Stimulated activated CD4-positive, alpha-beta T cell treated with anti-CD3 and anti-CD28 coated beads, Interleukin-2, amount 100 ng/mL, for 48 hours (primary cell): ENCODE data around the gene TMEM222.

Experiments used
- DNase-seq, 2 donors: peaks; one replicate each; pipeline ENCODE4 v3.0.0-alpha.2; 2020

Gene TMEM222

DNA sequence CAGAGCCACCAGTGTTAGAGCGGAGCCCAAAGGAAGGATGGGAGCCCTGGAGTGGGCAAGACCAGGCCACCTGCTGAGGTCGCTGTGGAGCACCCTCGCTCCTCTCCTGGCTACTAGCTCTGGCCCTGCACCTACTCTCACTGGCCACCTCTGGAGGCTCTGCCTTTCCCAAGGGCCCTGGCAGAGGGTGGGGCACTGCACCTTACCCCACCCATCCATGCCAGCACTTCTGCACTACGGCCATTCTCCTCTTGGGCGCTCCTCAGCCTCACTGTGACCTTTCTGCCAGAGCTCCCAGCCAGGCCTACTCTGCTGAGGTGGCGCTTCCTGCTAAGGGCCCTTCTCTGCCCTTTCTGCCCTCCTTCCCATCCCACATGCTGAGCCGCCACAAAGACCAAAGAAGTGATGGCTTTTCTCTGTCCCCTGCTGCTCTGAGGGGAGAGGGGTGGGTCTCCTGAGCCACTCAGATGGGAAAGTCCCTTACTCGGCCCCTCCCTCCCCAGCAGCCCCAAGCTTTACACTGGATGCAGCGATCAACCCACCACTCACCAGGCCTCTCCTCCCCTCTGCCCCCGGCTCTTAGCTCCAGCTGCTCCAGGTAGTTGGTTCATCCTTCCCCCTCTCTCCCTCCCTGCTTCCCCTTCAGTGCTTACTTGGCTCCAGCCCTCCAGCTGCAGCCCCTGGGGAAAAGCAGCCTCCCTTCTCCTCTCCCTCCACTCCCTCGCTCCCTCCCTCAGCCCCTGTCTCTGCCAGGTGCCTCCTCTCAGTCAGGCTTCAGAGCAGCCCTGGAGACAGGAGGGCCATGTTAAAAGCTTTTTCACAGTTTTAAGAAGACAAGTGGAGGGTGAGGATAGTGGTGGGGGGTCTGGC, 14.8 kb upstream of the TMEM222 start:
- DNase-seq: no peak

DNA sequence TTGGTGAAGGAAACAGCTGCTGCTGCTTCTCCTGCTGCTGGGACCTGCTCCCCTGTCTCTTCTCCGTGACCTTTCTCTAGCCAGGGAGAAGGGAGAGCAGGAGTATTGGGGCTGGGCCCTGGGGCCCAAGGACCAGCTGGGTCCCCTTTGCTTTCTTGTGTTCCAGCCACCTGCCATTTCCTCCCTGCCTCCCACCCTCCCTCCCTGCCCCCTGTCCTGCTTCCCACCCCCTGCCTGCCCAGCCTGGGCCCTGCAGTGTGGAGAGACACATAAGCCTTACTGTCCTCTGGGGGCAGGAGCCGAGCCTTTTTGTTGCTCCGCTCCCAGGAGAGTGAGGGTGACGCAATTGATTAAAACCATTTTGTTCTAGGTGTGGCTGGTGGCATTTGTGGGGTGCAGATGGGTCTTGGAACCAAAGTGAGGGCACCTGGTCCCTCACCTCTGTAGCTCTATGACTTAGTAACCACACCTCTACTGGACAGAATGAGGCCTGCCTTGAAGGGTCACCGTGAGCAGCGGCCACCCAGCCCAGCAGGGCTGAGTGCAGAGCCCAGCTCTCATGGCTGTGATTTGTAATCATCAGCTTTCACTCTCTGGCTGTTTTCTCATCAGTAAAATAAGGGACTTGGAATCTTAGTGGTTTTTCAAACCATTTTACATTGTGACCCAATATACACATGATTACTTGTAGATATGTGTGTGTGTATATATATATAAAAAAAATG, 13.9 kb upstream of the TMEM222 start:
- DNase-seq: no peak

DNA sequence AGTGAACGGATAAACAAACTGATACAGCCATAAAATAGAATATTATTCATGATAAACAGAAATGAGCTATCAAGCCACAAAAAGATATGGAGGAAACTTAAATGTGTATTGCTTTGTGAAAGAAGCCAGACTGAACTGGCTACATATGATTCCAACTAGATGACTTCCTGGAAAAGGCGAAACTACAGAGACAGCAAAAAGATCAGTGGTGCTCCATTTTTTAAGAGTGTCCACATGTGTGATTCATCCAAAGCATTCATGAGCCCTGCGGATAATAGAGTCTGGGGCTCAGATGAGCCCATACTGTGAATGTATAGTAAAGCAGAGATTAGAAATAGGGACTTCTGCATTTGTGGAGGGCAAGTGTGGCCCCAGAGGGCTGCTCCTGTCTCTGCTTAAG, 7.8 kb upstream of the TMEM222 start:
- DNase-seq: no peak

DNA sequence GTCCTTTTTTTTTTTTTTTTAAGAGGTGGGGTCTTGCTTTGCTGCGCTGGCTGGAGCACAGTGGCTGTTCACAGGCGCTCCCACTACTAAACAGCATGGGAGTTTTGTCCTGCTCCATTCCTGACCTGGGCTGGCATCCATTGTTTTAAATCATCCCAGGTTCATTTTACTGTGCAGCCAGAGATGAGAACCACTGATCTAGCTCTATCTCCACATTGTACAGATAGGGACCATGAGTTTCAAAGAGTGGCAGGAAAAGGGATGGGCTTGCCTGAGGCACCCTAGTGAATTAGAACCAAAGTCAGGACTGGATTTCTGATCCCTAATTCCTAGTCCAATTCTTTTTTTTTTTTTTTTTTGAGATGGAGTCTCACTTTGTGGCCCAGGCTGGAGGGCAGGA, 7.2 kb upstream of the TMEM222 start:
- no peak for DNase-seq

DNA sequence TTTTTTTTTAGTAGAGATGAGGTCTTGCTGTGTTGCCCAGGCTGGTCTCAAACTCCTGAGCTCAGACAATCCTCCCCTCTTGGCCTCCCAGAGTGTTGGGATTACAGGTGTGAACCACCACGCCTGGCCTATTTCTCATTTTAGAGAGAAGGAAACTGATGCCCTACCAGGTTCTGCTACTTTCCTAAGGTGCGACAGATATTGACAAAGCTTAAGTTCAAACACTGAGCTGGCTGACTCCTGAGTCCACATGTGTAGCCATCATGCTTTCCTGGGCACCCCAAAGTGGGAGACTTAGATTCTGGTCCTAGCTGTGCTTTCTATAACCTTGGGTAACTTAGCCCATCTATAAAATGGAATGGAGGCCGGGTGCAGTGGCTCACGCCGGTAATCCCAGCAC, 5.1 kb upstream of the TMEM222 start:
- DNase-seq: no peak

DNA sequence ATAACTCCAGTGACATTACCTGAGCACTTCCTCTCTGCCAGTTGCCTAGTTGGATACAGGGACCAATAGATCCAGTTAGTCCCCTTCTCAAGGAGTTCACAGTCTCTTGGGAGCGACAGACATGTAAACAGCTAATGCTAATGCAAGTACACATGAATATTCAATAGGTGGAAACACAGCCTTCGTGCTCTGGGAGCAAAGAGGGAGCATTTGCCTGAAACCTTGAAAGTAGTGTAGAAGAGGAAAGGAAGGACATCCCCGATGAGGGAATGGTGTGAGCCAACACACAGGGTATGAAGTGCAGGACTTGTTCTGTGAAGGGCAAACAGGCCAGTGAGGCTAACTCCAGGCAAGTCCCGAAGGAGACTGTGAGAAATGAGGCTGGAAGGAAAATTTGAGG, 3.8 kb upstream of the TMEM222 start:
- no peak for DNase-seq

DNA sequence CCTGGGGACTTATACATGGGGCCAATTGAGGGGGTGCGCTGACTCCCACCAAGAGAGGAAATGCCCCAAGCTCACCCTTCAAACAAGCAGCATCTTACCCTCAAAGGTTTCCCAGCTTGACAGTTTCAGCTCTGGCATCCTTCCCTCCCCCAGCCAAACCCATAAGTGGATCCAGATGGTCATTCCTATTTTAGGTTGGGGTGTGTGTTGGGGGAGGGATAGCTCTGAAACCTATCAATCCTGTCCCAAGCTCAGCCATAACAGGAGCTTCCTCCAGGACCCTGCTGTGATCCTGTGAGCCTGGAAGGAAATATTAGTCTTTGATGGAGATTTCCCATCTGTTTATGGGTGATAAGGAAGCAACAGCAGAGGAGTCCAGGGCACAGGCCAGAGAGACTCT, 3.4 kb upstream of the TMEM222 start:
- no peak for DNase-seq

DNA sequence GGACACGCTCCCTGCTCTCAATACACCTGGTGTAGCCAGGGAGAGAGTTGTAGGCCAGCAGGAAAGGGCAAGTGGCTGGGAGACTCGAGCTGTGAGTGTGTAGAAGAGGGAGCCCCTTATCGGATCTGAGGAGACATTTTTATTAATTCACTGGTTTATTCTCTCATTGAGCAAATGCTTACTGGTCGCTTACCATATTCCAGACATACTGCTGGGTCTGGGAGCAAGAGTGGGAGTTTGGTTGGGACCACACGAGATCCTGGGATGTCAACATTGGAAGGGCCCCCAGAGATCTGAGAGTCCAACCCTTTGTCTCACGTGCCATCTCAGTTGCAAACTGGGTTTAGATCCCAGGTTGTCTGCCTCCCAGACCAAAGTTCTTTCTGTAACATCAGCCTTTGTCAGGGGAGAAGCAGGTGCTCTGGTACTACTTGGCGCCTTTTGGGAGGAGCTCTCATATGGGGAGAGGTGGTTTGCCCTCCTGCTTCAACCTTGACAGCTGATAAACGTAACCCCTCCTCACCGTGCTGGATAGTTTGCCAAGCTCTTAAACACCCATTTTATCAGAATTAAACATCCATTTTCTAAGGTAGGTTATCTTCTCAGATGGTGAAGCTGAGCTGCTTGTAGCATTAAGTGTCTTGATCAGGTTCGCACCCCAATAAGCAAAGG, 742 bp downstream of the TMEM222 start:
- no peak for DNase-seq

DNA sequence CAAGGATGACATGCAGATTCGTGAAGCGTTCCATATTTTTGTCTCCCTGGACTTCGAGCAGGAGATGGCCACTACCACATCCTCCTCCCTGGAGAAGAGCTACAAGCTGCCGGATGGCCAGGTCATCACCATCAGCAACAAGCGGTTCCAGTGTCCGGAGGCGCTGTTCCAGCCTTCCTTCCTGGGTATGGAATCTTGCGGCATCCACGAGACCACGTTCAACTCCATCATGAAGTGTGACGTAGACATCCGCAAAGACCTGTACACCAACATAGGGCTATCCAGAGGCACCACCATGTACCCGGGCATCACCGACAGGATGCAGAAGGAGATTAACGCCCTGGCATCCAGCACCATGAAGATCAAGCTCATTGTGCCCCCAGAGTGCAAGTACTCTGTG, 3.3 kb downstream of the TMEM222 start:
- DNase-seq: no peak

DNA sequence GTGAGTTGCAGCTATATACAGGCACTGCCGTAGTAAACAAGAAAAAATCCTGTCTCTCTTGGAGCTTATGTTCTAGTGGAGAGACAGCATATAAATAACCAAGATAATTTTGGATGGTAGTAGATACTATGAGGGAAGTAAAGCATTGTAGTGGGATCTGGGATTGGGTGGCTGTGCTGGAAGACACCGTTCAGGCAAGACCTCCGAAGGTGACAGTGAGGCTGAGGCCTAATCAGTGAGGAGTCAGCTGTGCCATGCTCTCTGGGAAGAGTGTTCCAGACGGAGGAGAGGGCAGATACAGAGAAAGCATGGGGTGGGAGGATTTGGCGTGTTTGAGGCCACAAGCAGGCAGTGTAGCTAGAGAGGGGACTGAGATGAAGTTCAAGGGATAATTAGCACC, 6.0 kb downstream of the TMEM222 start:
- no peak for DNase-seq

DNA sequence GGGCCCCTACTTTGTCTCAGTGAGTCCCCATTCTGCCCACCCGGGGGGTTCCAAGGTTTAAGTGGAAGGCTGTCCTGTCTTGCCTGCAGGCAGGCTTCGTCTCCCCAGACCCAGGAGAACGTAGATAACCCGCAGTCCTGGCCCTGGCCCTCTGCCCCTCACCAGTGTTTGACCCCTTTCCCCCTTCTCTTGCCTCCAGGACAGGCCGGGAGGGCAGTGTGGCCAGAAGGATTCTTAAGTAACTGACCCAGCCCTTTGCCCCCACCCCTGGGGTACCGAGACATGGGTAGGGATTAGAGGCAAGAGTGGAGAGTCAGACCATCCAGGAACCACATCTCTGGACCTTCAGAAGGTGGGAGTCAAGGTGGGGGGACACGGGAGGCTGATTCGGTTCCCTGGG, 8.8 kb downstream of the TMEM222 start:
- DNase-seq: no peak

DNA sequence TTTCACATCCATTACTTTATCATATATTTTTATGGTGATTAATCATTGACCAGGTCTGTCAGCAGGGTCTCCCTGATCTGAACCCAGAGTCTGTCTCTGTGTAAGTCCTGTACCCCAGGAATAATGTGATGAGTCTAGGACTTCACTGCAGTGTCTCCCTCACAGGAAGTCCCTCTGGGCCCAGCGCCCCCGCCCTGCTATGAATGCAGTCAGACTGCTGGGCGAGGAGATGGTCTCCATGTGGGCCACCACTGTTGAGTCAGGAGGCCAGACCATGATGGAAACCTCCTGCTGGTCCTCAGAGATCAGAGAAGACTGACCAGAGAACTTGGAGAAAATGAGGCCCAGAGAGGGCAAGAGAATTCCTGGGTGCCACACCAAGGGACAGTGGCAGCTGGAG, 9.5 kb downstream of the TMEM222 start:
- no peak for DNase-seq

DNA sequence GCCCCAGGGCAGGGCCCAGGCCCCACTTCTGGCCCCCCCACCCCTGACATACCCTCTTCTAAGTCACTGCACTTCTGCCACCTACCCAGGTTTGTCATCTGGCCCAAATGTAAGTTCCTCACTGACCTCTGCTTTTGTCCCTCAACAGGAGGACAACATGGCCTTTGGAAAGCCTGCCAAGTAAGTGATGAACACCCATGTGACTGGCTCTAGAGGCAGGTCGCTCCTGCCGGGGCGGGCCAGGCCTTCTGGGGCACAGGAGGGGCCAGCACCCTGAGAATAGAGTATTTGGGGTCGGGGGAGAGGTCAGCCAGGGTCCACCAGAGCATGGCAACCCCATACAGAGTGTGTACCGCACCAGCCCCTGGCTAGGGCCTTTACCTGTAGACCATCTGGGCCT, 10.0 kb downstream of the TMEM222 start:
- no peak for DNase-seq

DNA sequence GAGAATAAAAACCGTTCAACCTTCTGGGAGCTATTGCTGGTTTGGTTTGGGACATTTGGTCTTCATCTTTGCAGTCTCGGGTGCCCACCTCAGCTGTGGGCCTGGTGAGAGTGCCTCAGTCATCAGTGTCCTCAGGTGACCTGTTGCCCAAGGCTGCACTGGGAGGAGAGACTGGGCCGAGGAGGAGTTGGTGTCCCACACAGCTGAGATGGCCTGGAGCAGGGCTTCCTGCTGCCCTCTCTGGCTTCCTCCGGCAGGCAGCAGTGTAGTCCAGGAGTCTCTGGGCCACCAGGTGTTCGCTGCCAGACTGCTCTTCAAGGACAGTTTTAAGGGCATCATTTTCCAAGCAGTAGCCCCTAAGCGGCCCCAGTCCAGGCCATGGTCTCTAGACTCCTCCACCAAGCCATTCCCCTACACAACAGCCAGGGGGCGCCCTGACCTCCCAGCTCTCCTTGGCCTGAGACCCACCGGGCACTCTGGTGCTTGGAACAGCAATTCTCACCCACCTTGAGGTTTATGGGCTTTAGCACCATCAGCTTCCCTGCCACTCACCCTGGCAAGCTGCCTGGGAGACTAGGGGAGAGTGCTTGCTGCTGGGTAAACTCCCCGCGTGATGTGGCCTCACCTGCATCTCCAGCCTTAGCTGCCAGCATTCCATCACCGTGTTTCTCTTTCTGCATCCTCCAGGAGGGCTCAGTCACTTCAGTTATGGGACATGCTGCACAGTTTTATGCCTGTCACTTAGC, 10.7 kb downstream of the TMEM222 start:
- peak; percentile 50 to 60 for DNase-seq

DNA sequence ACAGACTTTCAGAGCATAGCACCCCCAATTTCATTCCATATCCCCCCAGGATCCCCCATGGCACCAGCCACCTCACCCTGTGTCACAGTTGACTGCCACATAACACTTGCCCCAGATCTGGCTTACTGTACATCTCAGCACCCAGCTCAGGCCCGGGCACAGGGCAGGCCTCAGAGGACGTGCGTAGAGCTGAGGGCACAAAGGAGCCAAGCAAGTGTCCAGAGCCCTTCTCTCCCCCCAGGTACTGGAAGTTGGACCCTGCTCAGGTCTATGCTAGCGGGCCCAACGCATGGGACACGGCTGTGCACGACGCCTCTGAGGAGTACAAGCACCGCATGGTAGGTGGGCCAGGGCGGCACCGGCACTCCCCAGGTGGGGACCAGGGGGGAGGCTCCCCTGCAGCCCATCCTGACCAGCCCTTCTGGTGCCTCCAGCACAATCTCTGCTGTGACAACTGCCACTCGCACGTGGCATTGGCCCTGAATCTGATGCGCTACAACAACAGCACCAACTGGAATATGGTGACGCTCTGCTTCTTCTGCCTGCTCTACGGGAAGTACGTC, 11.8 kb downstream of the TMEM222 start:
- DNase-seq: no peak

DNA sequence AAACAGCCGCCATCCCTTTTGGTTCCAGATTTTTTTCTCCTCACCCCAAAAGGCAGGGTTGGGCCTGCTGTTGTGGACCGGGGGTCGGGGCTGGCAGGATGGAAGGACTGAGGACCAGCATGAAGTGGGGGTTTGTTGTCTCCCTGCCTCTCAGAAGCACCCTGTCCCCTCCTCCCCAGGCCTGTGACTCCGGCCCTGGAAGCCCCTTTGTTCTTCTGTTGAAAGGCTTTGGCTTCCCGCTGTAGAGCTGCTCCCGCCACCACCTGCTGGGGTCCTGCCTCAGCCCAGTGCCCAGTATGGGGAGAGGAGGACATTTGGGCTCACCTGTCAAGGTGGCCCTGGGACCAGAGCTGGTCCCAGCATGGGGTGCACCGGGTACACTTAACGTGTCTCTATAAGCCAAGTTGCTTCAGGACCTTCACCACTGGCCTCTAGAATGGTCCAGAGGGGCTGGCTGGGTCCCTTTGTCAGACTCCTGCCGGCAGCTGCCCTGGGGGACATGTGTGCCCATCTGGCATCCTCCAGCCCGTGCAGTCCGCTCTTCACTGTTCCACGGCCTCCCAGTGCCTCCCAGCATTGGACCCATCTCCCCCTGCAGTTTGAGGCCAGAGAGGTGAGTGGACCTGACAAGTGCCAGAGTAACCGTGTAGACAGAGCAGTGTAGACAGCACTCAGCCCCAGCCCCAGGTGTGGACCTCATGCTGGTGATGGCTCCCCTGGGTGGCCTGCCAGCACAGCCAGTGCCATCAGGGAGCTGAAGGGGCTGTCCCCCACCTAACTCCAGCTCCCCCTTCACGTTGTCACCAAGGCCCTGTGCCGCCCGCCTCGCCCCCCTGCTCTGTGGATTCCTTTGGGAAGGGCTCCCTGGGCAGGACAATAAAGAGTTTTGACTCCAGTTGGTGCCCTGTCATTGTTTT, 13.8 kb downstream of the TMEM222 start:
- no peak for DNase-seq

DNA sequence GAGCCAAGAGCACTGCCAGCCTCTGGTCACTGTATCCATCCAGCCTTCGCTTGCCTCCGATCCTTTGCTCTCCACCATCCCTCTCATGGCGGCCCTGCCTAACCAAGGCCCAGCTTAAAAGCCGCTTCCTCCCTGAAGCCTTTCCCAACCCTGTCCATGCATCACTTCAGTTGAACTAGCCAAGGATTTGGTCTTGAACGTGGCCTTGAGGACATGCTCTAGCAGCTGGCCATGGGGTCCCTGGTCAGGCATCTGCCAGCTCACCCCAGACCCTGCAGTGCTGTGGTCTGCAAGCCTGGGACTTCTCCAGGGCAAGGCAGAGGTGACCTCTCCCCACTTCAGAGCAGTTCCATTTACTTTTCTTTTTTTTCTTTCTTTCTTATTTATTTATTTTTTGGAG, 14.8 kb downstream of the TMEM222 start:
- DNase-seq: no peak

DNA sequence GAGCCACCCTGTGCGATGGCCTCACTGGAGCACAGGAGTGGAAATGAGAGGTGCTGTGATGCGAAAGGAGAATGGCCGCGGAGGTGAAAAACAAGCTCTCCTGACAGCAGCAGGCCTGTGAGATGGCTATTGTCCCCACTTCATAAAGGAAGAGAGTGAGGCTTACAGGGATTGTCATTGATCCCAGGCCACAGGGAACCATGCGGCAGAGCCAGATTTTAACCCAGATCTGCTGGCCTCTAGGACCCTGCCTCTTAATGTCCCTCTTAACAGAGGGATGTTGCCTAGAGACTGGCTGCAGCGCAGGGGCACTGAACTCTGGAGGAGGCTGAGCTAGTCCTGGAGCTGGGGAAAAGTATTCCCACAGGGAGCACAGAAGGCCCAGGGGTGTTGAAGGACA, 16.8 kb downstream of the TMEM222 start:
- no peak for DNase-seq

DNA sequence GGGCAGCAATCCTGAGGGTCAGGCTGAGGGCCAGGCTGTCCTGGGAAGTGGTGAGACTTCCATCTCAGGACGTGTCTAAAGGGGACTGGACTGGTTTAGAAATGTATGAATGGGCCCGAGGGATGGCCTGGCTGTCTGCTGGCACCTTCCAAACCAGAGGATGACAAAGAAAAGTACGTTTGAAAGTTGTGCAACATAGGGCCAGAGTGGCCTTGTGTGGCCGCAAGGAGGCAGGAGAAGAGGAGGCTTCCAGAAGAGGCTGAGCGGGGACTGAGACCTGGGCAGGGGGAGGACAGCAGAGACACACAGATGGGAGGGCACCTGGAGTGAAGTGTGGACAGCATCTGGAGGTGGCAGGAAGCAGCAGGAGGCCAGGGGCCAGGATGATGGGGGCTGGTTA, 17.2 kb downstream of the TMEM222 start:
- no peak for DNase-seq

DNA sequence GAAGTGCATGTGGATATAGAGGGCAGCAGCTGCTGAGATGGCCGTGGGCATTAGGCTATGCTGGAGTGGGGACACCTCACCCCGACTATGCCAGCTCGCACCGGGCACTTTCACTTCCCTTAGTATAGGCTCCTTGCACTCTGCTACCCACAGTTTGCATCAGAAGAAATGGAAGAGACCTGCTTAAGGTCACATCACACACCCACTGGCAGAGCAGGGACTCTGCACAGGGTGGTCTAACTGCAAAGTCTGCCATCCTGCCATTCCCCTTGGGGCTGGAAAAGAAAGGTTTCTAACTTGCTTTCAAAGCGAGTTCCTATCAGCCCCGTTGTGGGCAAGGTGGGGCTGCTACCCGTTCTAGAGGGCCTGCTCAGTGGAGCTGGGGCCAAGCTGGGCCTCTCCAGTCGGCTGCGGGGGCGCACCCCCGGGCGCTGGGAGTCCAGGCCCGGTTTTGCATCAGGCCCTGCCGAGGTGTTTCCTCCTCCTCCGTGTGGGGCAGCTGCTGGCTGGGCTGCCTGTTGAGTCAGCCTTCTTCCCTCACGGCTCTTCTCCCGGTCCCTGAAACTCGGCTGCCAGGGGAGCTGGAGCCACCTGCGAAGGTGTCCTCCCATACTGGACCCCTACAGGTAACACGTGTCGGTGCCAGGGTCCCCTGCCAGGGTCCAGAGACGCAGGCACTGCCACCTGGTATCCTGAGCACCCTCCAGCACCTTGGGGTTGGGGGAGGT, 19.7 kb downstream of the TMEM222 start, which contains the start of gene SYTL1:
TSS of gene SYTL1 (plus strand) at position 498 of the 728 bp plus-strand sequence. CDS start 3,313 bp downstream, outside the sequence.
- peak; percentile 35 to 55 for DNase-seq

DNA sequence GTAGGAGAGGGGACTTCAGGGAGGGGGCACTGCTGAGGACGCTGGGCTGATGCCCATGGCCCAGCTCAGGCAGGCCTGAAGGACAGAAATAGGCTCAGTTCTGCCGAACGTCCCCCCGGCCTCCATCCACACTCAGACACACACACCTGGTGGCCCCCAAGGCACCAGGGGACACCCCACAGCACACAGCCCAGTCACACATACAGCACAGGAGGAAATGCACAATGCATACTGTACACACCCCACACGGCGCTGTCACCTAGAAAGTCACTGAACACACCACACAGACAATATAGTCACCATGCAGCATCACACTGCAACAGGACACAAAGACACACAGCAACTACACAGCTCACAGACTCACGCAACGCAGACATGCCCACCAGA, 20.4 kb downstream of the TMEM222 start:
- DNase-seq: peak in 1 of 2 donors; percentile 26
